HFFc6 (cell line): ENCODE results near the gene PHTF2. TPM values are rescaled to one million over a fixed set of nuclear protein-coding genes. Genes with fewer than 3 reads are reported as not detected.

ENCODE experiments used
- DNase-seq: peaks from one replicate; pipeline ENCODE4 v3.0.0-alpha.2; 2018
- H3K27ac Mint-ChIP-seq: 2 replicates; pipeline ENCODE4 v1.8.0; 2020; ENCODE audit warnings: mild to moderate bottlenecking, mixed read lengths
- H3K27me3 Mint-ChIP-seq: 2 replicates; pipeline ENCODE4 v1.8.0; 2021; ENCODE audit warnings: mild to moderate bottlenecking, moderate library complexity, mixed read lengths; ENCODE audit not compliant: insufficient read depth
- H3K36me3 Mint-ChIP-seq: 2 replicates; pipeline ENCODE4 v1.8.0; 2021; ENCODE audit warnings: low read depth, mixed read lengths
- H3K4me1 Mint-ChIP-seq: 2 replicates; pipeline ENCODE4 v1.8.0; 2020; ENCODE audit warnings: low read depth, mixed read lengths
- H3K4me3 Mint-ChIP-seq: 2 replicates; pipeline ENCODE4 v1.8.0; 2020; ENCODE audit warnings: mild to moderate bottlenecking, moderate library complexity, mixed read lengths
- H3K9me3 Mint-ChIP-seq: 2 replicates; pipeline ENCODE4 v1.8.0; 2020; ENCODE audit warnings: mild to moderate bottlenecking, mixed read lengths
- total RNA-seq, 6 experiments: library from RNA; stranded (reverse); fragmentation: NEBNext Ultra II Directional; extraction: Animal tissue kit (Norgen Biotek cat#: 25700); gene quantifications; 2 replicates in 1 of 6; 3 replicates in 5 of 6; pipeline ENCODE4 v1.2.3, GENCODE V29; 2021
- TF ChIP-seq, protein P1 (sequence below): fragments of 200-600 bp; sonication (generic); IDR thresholded peaks from 2 replicates; pipeline ENCODE4 v1.5.0; 2021; ENCODE audit warnings: antibody characterized with exemption, mild to moderate bottlenecking

The PHTF2 gene
- total RNA-seq, 6 experiments from 2014 or later = 59.8 to 83.2 (median 71.9) TPM

DNA sequence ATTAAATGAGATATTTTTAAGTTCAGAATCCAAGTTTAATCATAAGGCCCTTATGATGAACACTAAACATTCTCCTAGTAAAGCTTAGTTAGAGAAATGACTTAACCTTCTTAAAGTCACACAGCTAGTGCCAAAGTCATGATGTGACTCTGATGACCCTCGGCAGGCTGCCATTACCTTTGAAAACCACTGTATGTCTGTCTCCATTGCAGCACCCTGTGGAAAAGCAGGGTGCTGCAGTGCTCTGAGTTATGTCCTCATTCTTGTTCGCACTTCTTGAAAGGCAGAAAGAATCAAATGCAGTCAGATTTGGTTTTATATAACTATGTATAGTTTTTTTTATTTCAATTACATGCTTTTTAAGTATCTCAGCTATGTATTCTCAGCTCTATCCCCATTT, 105.0 kb downstream of the PHTF2 start:
- Mint-ChIP-seq H3K36me3 (0 out of 2 replicates have a peak, but pooled peaks cover 5% of the 10 kb centered on the region), H3K9me3 (no peaks in the 10 kb centered on the region), H3K27me3 (no peaks in the 10 kb centered on the region; the same call in 1 of the 2 replicates), H3K4me3 (no peak overlapping the region), H3K27ac (0 out of 2 replicates have a peak overlapping the region, but pooled peaks have one; percentile 37), H3K4me1 (peaks cover 26% of the 10 kb centered on the region)
- no peak for DNase-seq
- TF ChIP-seq, protein P1, sequence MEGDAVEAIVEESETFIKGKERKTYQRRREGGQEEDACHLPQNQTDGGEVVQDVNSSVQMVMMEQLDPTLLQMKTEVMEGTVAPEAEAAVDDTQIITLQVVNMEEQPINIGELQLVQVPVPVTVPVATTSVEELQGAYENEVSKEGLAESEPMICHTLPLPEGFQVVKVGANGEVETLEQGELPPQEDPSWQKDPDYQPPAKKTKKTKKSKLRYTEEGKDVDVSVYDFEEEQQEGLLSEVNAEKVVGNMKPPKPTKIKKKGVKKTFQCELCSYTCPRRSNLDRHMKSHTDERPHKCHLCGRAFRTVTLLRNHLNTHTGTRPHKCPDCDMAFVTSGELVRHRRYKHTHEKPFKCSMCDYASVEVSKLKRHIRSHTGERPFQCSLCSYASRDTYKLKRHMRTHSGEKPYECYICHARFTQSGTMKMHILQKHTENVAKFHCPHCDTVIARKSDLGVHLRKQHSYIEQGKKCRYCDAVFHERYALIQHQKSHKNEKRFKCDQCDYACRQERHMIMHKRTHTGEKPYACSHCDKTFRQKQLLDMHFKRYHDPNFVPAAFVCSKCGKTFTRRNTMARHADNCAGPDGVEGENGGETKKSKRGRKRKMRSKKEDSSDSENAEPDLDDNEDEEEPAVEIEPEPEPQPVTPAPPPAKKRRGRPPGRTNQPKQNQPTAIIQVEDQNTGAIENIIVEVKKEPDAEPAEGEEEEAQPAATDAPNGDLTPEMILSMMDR = peak; percentile 58

DNA sequence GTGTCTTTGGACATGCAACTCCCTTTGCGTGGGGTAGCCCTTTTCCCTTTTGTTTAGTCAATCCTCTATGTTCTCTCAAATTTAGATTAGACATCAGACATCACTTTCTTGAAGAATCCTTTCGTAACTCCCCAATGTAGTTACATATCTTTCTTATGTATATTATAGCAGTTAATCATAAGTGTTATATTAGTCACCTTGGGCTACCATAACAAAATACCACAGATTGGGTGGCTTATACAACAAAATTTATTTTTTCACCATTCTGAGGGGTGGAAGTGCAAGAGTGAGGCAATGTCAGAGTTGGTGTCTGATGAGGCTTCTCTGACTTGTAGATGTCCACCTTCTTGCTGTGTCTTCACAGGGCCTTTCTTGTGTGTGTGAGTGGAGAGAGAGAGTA, 105.7 kb downstream of the PHTF2 start:
- DNase-seq = no peak
- Mint-ChIP-seq H3K9me3 (no peaks in the 10 kb centered on the region), H3K4me1 (peaks cover 22% of the 10 kb centered on the region), H3K27me3 (no peaks in the 10 kb centered on the region; the same call in 1 of the 2 replicates), H3K36me3 (0 out of 2 replicates have a peak, but pooled peaks cover 5% of the 10 kb centered on the region), H3K4me3 (no peak overlapping the region), H3K27ac (no peak overlapping the region; the same call in 1 of the 2 replicates)
- TF ChIP-seq, protein P1 = no peak

DNA sequence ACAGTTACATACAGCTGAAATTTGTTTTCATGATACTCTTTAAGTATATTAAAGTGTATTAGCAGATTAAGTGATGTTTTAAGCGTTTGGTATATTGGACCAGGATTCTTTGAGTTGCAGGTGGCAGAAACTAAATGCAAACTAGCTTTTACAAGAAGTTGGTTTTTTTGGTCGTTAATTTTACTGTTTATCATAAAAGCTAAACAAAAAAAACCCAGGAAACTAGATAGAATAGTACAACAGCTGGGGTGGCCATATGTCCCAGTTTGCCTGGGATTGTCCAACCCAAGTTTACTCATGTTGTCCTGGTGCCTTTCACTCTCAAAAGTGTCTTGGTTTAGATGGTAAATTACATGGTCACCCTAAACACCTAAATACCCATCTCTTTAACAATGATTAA, 108.7 kb downstream of the PHTF2 start:
- no peaks in the 10 kb centered on the region for H3K36me3 Mint-ChIP-seq
- no peaks in the 10 kb centered on the region; the same call in 1 of the 2 replicates for H3K27me3 Mint-ChIP-seq
- no peak overlapping the region for H3K27ac Mint-ChIP-seq
- no peak overlapping the region for H3K4me3 Mint-ChIP-seq
- peaks cover 19% of the 10 kb centered on the region for H3K4me1 Mint-ChIP-seq
- TF ChIP-seq, protein P1 = no peak
- no peaks in the 10 kb centered on the region for H3K9me3 Mint-ChIP-seq
- DNase-seq = no peak

DNA sequence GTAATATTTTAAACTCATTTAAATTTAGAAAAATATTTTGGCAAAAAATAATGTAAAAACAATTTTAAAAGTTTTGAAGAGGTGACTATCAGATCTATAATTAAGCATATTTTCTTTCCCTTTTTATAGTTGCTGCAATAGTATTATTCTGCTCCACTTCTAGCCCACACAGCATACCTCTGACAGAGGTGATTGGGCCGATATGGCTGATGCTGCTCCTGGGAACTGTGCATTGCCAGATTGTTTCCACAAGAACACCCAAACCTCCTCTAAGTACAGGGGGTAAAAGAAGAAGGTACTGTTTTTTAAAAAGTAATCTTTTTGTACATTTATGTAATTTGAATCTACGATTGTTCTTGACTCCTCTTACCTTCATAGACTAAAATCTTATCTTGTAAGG, 110.1 kb downstream of the PHTF2 start:
- TF ChIP-seq, protein P1 = no peak
- H3K9me3 Mint-ChIP-seq = no peaks in the 10 kb centered on the region
- DNase-seq = no peak
- no peaks in the 10 kb centered on the region; the same call in 1 of the 2 replicates for H3K27me3 Mint-ChIP-seq
- peaks cover 14% of the 10 kb centered on the region for H3K4me1 Mint-ChIP-seq
- H3K27ac Mint-ChIP-seq = no peak overlapping the region
- H3K4me3 Mint-ChIP-seq = no peak overlapping the region
- H3K36me3 Mint-ChIP-seq = no peaks in the 10 kb centered on the region

DNA sequence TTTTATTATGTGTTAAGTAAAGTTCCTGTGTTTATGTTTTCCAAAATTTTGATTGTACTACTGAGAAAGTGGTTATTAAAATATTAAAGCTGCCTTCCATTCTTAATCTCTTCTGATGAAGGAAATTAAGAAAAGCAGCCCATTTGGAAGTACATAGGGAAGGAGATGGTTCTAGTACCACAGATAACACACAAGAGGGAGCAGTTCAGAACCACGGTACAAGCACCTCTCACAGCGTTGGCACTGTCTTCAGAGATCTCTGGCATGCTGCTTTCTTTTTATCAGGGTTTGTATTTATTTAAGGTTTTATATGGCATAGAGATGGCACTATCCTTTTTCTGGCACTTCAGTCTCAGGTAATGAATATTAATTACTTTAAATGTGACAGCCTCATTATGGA, 111.6 kb downstream of the PHTF2 start:
- Mint-ChIP-seq H3K9me3 (no peaks in the 10 kb centered on the region), H3K36me3 (peaks cover 5% of the 10 kb centered on the region; the same call in 1 of the 2 replicates), H3K4me1 (peaks cover 14% of the 10 kb centered on the region), H3K4me3 (no peak overlapping the region), H3K27me3 (no peaks in the 10 kb centered on the region), H3K27ac (no peak overlapping the region)
- no peak for DNase-seq
- TF ChIP-seq, protein P1 = peak; percentile 40; the same call in 1 of the 2 replicates
